Skin epidermis (tissue), 12 donors: Measurements from ENCODE around the gene ORC6.
A peak's percentile ranks its signal among the peaks of the same experiment; 100 is the strongest.

ENCODE experiments used
- H3K27ac ChIP-seq, 21 experiments: fragments of 200-600 bp; sonication (generic) in 11 of 21; one replicate each; pipeline ENCODE4 v1.5.0; 2020; ENCODE audit warnings: mild to moderate bottlenecking in 3 of 21, inconsistent platforms in 2 of 21, moderate library complexity in 2 of 21
- H3K4me3 ChIP-seq, 7 experiments: fragments of 200-600 bp; sonication (generic) in 2 of 7; one replicate each; pipeline ENCODE4 v1.5.0; 2020; ENCODE audit warnings: inconsistent platforms in 2 of 7, mild to moderate bottlenecking in 2 of 7, moderate library complexity in 1 of 7

The ORC6 gene

GRCh38 chr16:46730126-46730525 is 40.7 kb downstream of the ORC6 start:
- Histone ChIP-seq H3K4me3 (no peak overlapping the region), H3K27ac (no peak overlapping the region)

- no peak overlapping the region for H3K27ac ChIP-seq
- no peak overlapping the region for H3K4me3 ChIP-seq
Measured at GRCh38 chr16:46730801-46731690, 41.6 kb downstream of the ORC6 start.

GRCh38 chr16:46731691-46732555 is 42.5 kb downstream of the ORC6 start:
- Histone ChIP-seq H3K4me3 (no peak overlapping the region), H3K27ac (no peak overlapping the region)

GRCh38 chr16:46732561-46732960 is 43.1 kb downstream of the ORC6 start:
- no peak overlapping the region for H3K27ac ChIP-seq
- no peak overlapping the region for H3K4me3 ChIP-seq

GRCh38 chr16:46733319-46733830 is 43.9 kb downstream of the ORC6 start:
- no peak overlapping the region for H3K4me3 ChIP-seq
- no peak overlapping the region for H3K27ac ChIP-seq

GRCh38 chr16:46736695-46737094 is 47.2 kb downstream of the ORC6 start:
- H3K4me3 ChIP-seq = no peak overlapping the region
- no peak overlapping the region for H3K27ac ChIP-seq

- Histone ChIP-seq H3K27ac (no peak overlapping the region), H3K4me3 (no peak overlapping the region)
Measured at GRCh38 chr16:46737621-46738214, 48.3 kb downstream of the ORC6 start.

- Histone ChIP-seq H3K4me3 (no peak overlapping the region), H3K27ac (no peak overlapping the region)
Measured at GRCh38 chr16:46739934-46740333, 50.5 kb downstream of the ORC6 start.

GRCh38 chr16:46743232-46743719 is 53.8 kb downstream of the ORC6 start:
- H3K27ac ChIP-seq = peak overlapping the region in 12 of 21 experiments; percentile 23 to 74 (median 50)
- H3K4me3 ChIP-seq = no peak overlapping the region

- Histone ChIP-seq H3K4me3 (no peak overlapping the region), H3K27ac (no peak overlapping the region)
Measured at GRCh38 chr16:46745617-46746016, 56.2 kb downstream of the ORC6 start.

- H3K27ac ChIP-seq = no peak overlapping the region
- no peak overlapping the region for H3K4me3 ChIP-seq
Measured at GRCh38 chr16:46746821-46747776, 57.6 kb downstream of the ORC6 start.
